ENCODE measurements around the gene RASGRP4.

The RASGRP4 gene

GRCh38 chr19:38445362-38445761 lies 19.3 kb upstream of the RASGRP4 start:
- no peak overlapping the region for H3K9ac ChIP-seq (ENCODE audit: low read depth, low read length)
- no peak overlapping the region for H3K4me3 ChIP-seq (ENCODE audit: low read depth, low read length)
- no peaks in the 10 kb centered on the region for H3K9me3 ChIP-seq (ENCODE audit: control insufficient read depth, insufficient read depth, low read length)
- H3K27me3 ChIP-seq (ENCODE audit: control insufficient read depth, insufficient read depth, low read length), result no peaks in the 10 kb centered on the region
- H3K4me1 ChIP-seq (ENCODE audit: control insufficient read depth, insufficient read depth, low read length), result no peaks in the 10 kb centered on the region
- H3K36me3 ChIP-seq (ENCODE audit: control insufficient read depth, insufficient read depth, low read length), result peaks cover 45% of the 10 kb centered on the region
- H3K27ac ChIP-seq (ENCODE audit: low read depth, low read length), result no peak overlapping the region

- Histone ChIP-seq H3K27me3 (ENCODE audit: control insufficient read depth, insufficient read depth, low read length) (no peaks in the 10 kb centered on the region), H3K9me3 (ENCODE audit: control insufficient read depth, insufficient read depth, low read length) (no peaks in the 10 kb centered on the region), H3K27ac (ENCODE audit: low read depth, low read length) (no peak overlapping the region), H3K9ac (ENCODE audit: low read depth, low read length) (no peak overlapping the region), H3K4me1 (ENCODE audit: control insufficient read depth, insufficient read depth, low read length) (no peaks in the 10 kb centered on the region), H3K36me3 (ENCODE audit: control insufficient read depth, insufficient read depth, low read length) (peaks cover 41% of the 10 kb centered on the region), H3K4me3 (ENCODE audit: low read depth, low read length) (no peak overlapping the region)
These were observed 18.0 kb upstream of the RASGRP4 start for GRCh38 chr19:38444026-38444425.

DNA sequence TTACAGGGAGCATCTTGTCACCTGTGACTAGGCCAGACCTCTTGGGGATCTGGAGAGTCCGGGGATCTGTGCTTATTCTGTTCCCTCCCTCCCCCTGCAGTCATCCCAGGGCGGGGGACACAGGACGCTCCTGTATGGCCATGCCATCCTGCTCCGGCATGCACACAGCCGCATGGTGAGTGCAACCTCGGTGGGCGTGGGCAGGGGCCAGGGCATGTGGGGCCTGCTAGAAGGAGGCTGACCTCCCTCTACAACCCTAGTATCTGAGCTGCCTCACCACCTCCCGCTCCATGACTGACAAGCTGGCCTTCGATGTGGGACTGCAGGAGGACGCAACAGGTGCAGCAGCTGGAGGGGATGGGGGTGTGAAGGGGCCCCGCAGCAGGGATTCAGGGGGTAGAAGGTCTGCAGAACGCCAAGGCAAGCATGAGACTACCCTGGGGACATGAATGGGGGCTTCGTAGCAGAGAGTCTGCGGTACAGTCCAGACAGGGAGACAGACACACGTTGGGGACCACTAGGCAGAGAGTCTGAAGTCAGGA lies 17.5 kb upstream of the RASGRP4 start:
- H3K27me3 ChIP-seq (ENCODE audit: control insufficient read depth, insufficient read depth, low read length), result no peaks in the 10 kb centered on the region

DNA sequence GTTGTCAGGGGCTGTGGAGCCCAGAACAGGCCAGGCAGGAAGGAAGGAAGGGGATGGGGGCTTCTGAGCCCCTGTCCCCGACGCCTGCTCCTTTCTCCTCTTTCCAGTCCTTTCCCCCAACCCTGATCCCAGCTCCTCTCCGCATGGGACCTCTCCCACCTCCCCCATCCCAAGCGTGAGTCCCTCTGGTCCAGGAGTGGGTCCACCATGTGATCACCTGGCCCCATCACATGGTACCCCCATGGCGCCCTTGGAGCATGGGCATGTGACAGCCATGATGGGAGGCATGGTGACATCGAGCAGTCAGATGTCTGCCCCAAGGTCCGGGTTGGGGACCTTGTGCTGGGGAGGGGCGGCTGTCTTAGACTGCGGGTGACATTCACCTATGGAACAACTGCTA lies 16.7 kb upstream of the RASGRP4 start:
- no peaks in the 10 kb centered on the region for H3K27me3 ChIP-seq (ENCODE audit: control insufficient read depth, insufficient read depth, low read length)
- no peaks in the 10 kb centered on the region for H3K9me3 ChIP-seq (ENCODE audit: control insufficient read depth, insufficient read depth, low read length)
- no peak overlapping the region for H3K27ac ChIP-seq (ENCODE audit: low read depth, low read length)
- H3K4me1 ChIP-seq (ENCODE audit: control insufficient read depth, insufficient read depth, low read length), result no peaks in the 10 kb centered on the region
- no peak overlapping the region for H3K9ac ChIP-seq (ENCODE audit: low read depth, low read length)
- no peak overlapping the region for H3K4me3 ChIP-seq (ENCODE audit: low read depth, low read length)
- H3K36me3 ChIP-seq (ENCODE audit: control insufficient read depth, insufficient read depth, low read length), result peaks cover 36% of the 10 kb centered on the region

More for the DNA sequence above, 17.5 kb upstream of the RASGRP4 start:
- no peak overlapping the region for H3K4me3 ChIP-seq (ENCODE audit: low read depth, low read length)
- H3K36me3 ChIP-seq (ENCODE audit: control insufficient read depth, insufficient read depth, low read length), result peaks cover 37% of the 10 kb centered on the region
- no peaks in the 10 kb centered on the region for H3K4me1 ChIP-seq (ENCODE audit: control insufficient read depth, insufficient read depth, low read length)
- no peak overlapping the region for H3K27ac ChIP-seq (ENCODE audit: low read depth, low read length)
- H3K9me3 ChIP-seq (ENCODE audit: control insufficient read depth, insufficient read depth, low read length), result no peaks in the 10 kb centered on the region
- H3K9ac ChIP-seq (ENCODE audit: low read depth, low read length), result no peak overlapping the region

DNA sequence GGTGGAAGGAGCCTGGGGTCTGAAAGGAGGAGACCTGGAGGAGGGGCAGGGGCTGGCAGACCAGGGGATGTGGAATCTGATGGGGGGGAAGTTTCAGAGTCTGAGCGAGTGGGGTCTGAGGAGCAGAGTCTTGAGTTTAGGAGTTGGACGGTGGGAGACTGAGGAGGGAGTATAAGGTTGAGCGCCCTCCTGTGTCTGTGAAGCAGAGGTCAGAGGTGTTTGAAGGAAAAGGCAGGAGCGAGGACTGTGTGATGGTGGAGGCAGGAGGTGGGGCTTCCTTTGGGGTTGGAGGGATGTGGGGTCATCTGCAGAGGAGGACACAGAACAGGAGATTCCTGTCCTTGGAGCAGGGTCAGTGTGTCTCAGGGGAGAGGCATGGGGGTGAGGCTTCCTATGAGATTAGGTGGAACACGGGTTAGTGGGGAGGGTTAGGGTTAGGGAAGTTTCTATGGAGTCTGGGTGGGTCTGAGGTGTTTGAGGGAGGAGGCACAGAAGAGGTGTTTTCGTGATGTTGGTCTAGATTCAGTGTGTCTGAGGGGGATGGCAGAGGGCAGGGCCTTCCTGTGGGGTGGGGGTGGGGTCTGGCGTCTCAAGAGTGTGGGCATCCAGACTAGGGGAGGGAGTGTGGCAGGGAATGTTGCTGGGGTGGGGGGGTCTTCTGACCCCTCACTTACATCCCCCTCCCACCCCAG lies 15.8 kb upstream of the RASGRP4 start:
- no peaks in the 10 kb centered on the region for H3K27me3 ChIP-seq (ENCODE audit: control insufficient read depth, insufficient read depth, low read length)
- H3K9me3 ChIP-seq (ENCODE audit: control insufficient read depth, insufficient read depth, low read length), result no peaks in the 10 kb centered on the region
- peaks cover 38% of the 10 kb centered on the region for H3K36me3 ChIP-seq (ENCODE audit: control insufficient read depth, insufficient read depth, low read length)
- H3K4me1 ChIP-seq (ENCODE audit: control insufficient read depth, insufficient read depth, low read length), result no peaks in the 10 kb centered on the region
- H3K27ac ChIP-seq (ENCODE audit: low read depth, low read length), result no peak overlapping the region
- no peak overlapping the region for H3K4me3 ChIP-seq (ENCODE audit: low read depth, low read length)
- H3K9ac ChIP-seq (ENCODE audit: low read depth, low read length), result 0 out of 2 replicates have a peak overlapping the region, but pooled peaks have one; percentile 12

GRCh38 chr19:38440592-38440991 lies 14.6 kb upstream of the RASGRP4 start:
- Histone ChIP-seq H3K9me3 (ENCODE audit: control insufficient read depth, insufficient read depth, low read length) (no peaks in the 10 kb centered on the region), H3K4me1 (ENCODE audit: control insufficient read depth, insufficient read depth, low read length) (no peaks in the 10 kb centered on the region), H3K27ac (ENCODE audit: low read depth, low read length) (no peak overlapping the region), H3K36me3 (ENCODE audit: control insufficient read depth, insufficient read depth, low read length) (peaks cover 28% of the 10 kb centered on the region), H3K27me3 (ENCODE audit: control insufficient read depth, insufficient read depth, low read length) (no peaks in the 10 kb centered on the region), H3K4me3 (ENCODE audit: low read depth, low read length) (no peak overlapping the region), H3K9ac (ENCODE audit: low read depth, low read length) (no peak overlapping the region)

DNA sequence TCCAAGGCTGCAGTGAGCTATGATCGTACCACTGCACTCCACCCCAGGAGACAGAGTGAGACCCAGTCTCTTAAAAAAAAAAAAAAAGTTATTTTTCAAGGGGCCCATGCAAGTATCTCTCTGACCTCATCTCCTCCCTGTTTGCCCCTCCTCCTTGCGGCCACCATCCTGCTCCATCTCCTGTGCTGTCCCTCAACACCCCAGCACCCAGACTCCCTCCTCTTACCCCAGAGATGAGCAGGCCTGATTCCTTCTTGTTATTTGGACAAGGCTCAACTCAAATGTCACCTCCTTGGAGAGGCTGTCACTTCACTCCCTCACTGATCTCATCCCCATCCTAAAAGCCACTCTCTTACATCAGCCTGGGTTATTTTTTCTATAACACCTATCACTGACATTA lies 11.9 kb upstream of the RASGRP4 start:
- H3K27ac ChIP-seq (ENCODE audit: low read depth, low read length), result no peak overlapping the region

DNA sequence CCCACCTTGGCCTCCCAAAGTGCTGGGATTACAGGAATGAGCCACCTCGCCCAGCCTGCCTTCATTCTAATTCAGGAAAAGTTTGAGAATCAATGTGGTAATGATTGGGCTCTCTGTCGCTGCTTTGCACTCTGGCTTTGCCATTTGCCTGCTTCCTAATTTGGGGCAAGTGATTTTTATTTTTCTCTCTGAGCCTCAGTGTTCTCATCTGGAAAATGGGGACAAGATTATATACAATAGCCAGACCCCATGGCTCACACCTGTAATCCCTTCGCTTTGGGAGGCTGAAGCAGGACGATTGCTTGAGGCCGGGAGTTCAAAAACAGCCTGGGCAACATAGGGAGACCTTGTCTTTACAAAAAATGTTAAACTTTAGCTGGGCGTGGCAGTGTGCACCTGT lies 11.3 kb upstream of the RASGRP4 start:
- Histone ChIP-seq H3K9me3 (ENCODE audit: control insufficient read depth, insufficient read depth, low read length) (no peaks in the 10 kb centered on the region), H3K9ac (ENCODE audit: low read depth, low read length) (no peak overlapping the region), H3K27me3 (ENCODE audit: control insufficient read depth, insufficient read depth, low read length) (no peaks in the 10 kb centered on the region), H3K4me1 (ENCODE audit: control insufficient read depth, insufficient read depth, low read length) (peaks cover 12% of the 10 kb centered on the region), H3K27ac (ENCODE audit: low read depth, low read length) (no peak overlapping the region), H3K4me3 (ENCODE audit: low read depth, low read length) (no peak overlapping the region), H3K36me3 (ENCODE audit: control insufficient read depth, insufficient read depth, low read length) (0 out of 2 replicates have a peak, but pooled peaks cover 5% of the 10 kb centered on the region)

More for the DNA sequence above, 11.9 kb upstream of the RASGRP4 start:
- Histone ChIP-seq H3K4me3 (ENCODE audit: low read depth, low read length) (no peak overlapping the region), H3K9ac (ENCODE audit: low read depth, low read length) (no peak overlapping the region), H3K36me3 (ENCODE audit: control insufficient read depth, insufficient read depth, low read length) (0 out of 2 replicates have a peak, but pooled peaks cover 10% of the 10 kb centered on the region), H3K4me1 (ENCODE audit: control insufficient read depth, insufficient read depth, low read length) (peaks cover 12% of the 10 kb centered on the region), H3K27me3 (ENCODE audit: control insufficient read depth, insufficient read depth, low read length) (no peaks in the 10 kb centered on the region), H3K9me3 (ENCODE audit: control insufficient read depth, insufficient read depth, low read length) (no peaks in the 10 kb centered on the region)

DNA sequence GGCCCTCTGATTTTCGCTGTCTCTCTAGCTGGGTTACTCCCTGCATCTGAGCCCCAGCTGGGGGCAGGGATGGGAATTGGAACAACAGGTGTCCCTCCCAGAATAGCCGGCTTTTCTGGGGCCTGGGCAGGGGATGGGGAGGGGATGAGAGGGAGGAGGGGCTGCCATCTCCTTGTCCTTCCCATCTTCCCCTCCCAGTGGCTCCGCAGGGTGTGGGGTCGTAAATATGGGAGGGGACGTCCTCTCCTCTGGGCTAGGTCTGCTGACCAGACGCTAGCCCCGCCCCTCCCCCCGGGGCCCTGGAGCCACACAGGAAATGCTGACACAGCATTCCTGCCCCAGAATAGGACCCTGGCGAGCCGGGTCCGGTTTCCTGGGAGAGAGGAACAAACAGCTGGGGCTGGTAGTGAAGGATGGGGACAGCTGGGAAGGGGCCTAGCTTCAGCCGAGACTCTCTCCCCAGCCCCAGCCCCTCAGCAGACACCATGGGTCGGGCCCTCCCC lies 8.6 kb upstream of the RASGRP4 start:
- Histone ChIP-seq H3K9me3 (ENCODE audit: control insufficient read depth, insufficient read depth, low read length) (no peaks in the 10 kb centered on the region), H3K27me3 (ENCODE audit: control insufficient read depth, insufficient read depth, low read length) (no peaks in the 10 kb centered on the region), H3K27ac (ENCODE audit: low read depth, low read length) (peak overlapping the region; percentile 81), H3K4me1 (ENCODE audit: control insufficient read depth, insufficient read depth, low read length) (peaks cover 12% of the 10 kb centered on the region), H3K4me3 (ENCODE audit: low read depth, low read length) (peak overlapping the region; percentile 65), H3K9ac (ENCODE audit: low read depth, low read length) (peak overlapping the region; percentile 57; the same call in 1 of the 2 replicates), H3K36me3 (ENCODE audit: control insufficient read depth, insufficient read depth, low read length) (0 out of 2 replicates have a peak, but pooled peaks cover 5% of the 10 kb centered on the region)

GRCh38 chr19:38433268-38433733 lies 7.3 kb upstream of the RASGRP4 start, which contains the start of gene RYR1:
Gene RYR1 (plus strand): TSS chr19:38433691. CDS start chr19:38433830, 139 bp downstream.
- Histone ChIP-seq H3K9me3 (ENCODE audit: control insufficient read depth, insufficient read depth, low read length) (no peaks in the 10 kb centered on the region), H3K36me3 (ENCODE audit: control insufficient read depth, insufficient read depth, low read length) (0 out of 2 replicates have a peak, but pooled peaks cover 5% of the 10 kb centered on the region), H3K27me3 (ENCODE audit: control insufficient read depth, insufficient read depth, low read length) (no peaks in the 10 kb centered on the region), H3K4me3 (ENCODE audit: low read depth, low read length) (peak within 1 kb of the TSS; percentile 65), H3K9ac (ENCODE audit: low read depth, low read length) (0 out of 2 replicates have a peak within 1 kb of the TSS, but pooled peaks have one; percentile 1), H3K4me1 (ENCODE audit: control insufficient read depth, insufficient read depth, low read length) (peaks cover 12% of the 10 kb centered on the region), H3K27ac (ENCODE audit: low read depth, low read length) (peak within 1 kb of the TSS; percentile 81)

GRCh38 chr19:38430931-38431330 lies 4.9 kb upstream of the RASGRP4 start:
- H3K27me3 ChIP-seq (ENCODE audit: control insufficient read depth, insufficient read depth, low read length), result no peaks in the 10 kb centered on the region
- no peak overlapping the region for H3K9ac ChIP-seq (ENCODE audit: low read depth, low read length)
- no peaks in the 10 kb centered on the region for H3K9me3 ChIP-seq (ENCODE audit: control insufficient read depth, insufficient read depth, low read length)
- no peak overlapping the region for H3K4me3 ChIP-seq (ENCODE audit: low read depth, low read length)
- H3K27ac ChIP-seq (ENCODE audit: low read depth, low read length), result no peak overlapping the region
- peaks cover 18% of the 10 kb centered on the region for H3K4me1 ChIP-seq (ENCODE audit: control insufficient read depth, insufficient read depth, low read length)
- H3K36me3 ChIP-seq (ENCODE audit: control insufficient read depth, insufficient read depth, low read length), result no peaks in the 10 kb centered on the region
